Bladder microvascular endothelial cell (primary cell): ENCODE results near the gene PHKB. TPM values are rescaled to one million over a fixed set of nuclear protein-coding genes. Genes with fewer than 3 reads are reported as not detected.

ENCODE experiments used
- total RNA-seq: library from RNA; depleted of rRNA; stranded (reverse); fragments of >200 nt; gene quantifications from 2 replicates; pipeline ENCODE4 v1.2.3, GENCODE V29; 2014

PHKB gene
- total RNA-seq = 46.9 and 133 TPM in 2 replicates

GRCh38 chr16:47460711-47461597 is at the start of gene PHKB, which contains the start of gene ITFG1:
TSS of gene PHKB (plus strand) at chr16:47461331. CDS start at chr16:47461351, 20 bp downstream.
TSS of gene ITFG1 (minus strand) at chr16:47461063. CDS start at chr16:47461045, 18 bp downstream.

Other genes starting within 250 kb of the PHKB start
- gene ITFG1, start 268 bp upstream of the PHKB start, total RNA-seq = 32.5 and 77.7 TPM in 2 replicates